DND-41 (cell line): ENCODE measurements around the gene ZAP70.

Experiments used
- ATAC-seq: fragments of 200-7000 bp; cut with Tn5 transposase; 3 replicates; pipeline ENCODE4 v1.9.1; 2021; ENCODE audit warnings: low read depth; ENCODE audit not compliant: insufficient read depth
- DNase-seq: peaks from one replicate; pipeline ENCODE4 v3.0.0-alpha.2; 2020
- H2AFZ ChIP-seq: 2 replicates; pipeline ENCODE4 v1.6.0; 2012; ENCODE audit warnings: low read depth, low read length
- H3K27ac ChIP-seq: 2 replicates; pipeline ENCODE4 v1.5.1; 2012; ENCODE audit warnings: low read length, inconsistent platforms
- H3K27me3 ChIP-seq: fragments of 200-600 bp; sonication (generic); 2 replicates; pipeline ENCODE4 v1.6.0; 2012; ENCODE audit warnings: low read length, mild to moderate bottlenecking, inconsistent platforms; ENCODE audit not compliant: insufficient read depth, poor library complexity
- H3K36me3 ChIP-seq: 2 replicates; pipeline ENCODE4 v1.5.1; 2012; ENCODE audit warnings: low read length, inconsistent platforms; ENCODE audit not compliant: insufficient read depth
- H3K4me1 ChIP-seq: 2 replicates; pipeline ENCODE4 v1.5.1; 2012; ENCODE audit warnings: mild to moderate bottlenecking, low read length; ENCODE audit not compliant: insufficient read depth
- H3K4me2 ChIP-seq: 2 replicates; pipeline ENCODE4 v1.6.0; 2012; ENCODE audit warnings: mild to moderate bottlenecking, moderate library complexity, low read length, inconsistent platforms; ENCODE audit not compliant: insufficient read depth
- H3K4me3 ChIP-seq, 2 experiments: fragments of 200-600 bp in 1 of 2; shearing (Covaris generic) in 1 of 2; 2 replicates each; pipeline ENCODE4 v1.5.1; 2012 to 2016; ENCODE audit warnings: inconsistent platforms in 2 of 2, low read length in 2 of 2, mild to moderate bottlenecking in 2 of 2, low read depth in 1 of 2, moderate library complexity in 1 of 2
- H3K79me2 ChIP-seq: 2 replicates; pipeline ENCODE4 v1.6.0; 2012; ENCODE audit warnings: low read length, inconsistent platforms; ENCODE audit not compliant: insufficient read depth
- H3K9ac ChIP-seq: 2 replicates; pipeline ENCODE4 v1.6.0; 2012; ENCODE audit warnings: low read depth, mild to moderate bottlenecking, inconsistent platforms, low read length, moderate library complexity
- H3K9me3 ChIP-seq: 2 replicates; pipeline ENCODE4 v1.5.1; 2012; ENCODE audit warnings: low read length, moderate library complexity, mild to moderate bottlenecking, inconsistent platforms; ENCODE audit not compliant: insufficient read depth, severe bottlenecking
- H4K20me1 ChIP-seq: 2 replicates; pipeline ENCODE4 v1.6.0; 2012; ENCODE audit warnings: low read length; ENCODE audit not compliant: insufficient read depth
- EZH2 ChIP-seq: IDR thresholded peaks from 3 replicates; pipeline ENCODE4 v1.6.1; 2012; ENCODE audit warnings: borderline replicate concordance, low read depth, mild to moderate bottlenecking, moderate library complexity, low read length, inconsistent platforms; ENCODE audit not compliant: severe bottlenecking
- TF ChIP-seq, protein P1 (sequence below): IDR thresholded peaks from 2 replicates; pipeline ENCODE4 v1.5.1; 2012; ENCODE audit warnings: borderline replicate concordance, low read length, moderate library complexity, mild to moderate bottlenecking; ENCODE audit not compliant: poor library complexity, severe bottlenecking; ENCODE audit errors: extremely low read depth

The ZAP70 gene

DNA sequence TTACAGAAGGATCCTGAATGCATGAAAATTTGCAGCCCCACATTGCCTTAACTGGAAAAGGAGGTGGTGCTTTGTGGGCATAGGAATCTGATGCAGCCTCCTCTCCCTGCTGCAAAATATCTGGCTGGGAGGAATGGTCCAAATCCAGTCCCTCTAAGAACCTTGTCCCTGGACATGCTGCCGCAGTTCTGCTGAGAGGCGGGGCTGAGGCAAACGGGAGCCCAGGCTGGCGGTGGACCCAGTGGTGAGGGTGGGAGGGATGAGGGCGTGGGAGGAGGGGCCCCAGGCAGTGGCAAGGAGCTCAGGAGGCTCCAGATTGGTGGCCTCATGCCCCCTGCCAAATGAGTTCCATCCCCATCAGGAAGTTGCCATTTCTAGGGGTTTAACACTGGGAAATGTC, 36.2 kb downstream of the ZAP70 start:
- H3K9me3 ChIP-seq, result no peaks in the 10 kb centered on the region
- ATAC-seq, result no peak
- DNase-seq, result no peak
- no peaks in the 10 kb centered on the region for H3K79me2 ChIP-seq
- H3K4me2 ChIP-seq, result no peak overlapping the region
- no peak overlapping the region for H3K4me3 ChIP-seq
- H3K27me3 ChIP-seq, result no peaks in the 10 kb centered on the region
- H3K4me1 ChIP-seq, result no peaks in the 10 kb centered on the region
- H4K20me1 ChIP-seq, result no peaks in the 10 kb centered on the region
- no peak overlapping the region for H3K9ac ChIP-seq
- peaks cover 1% of the 10 kb centered on the region; the same call in 1 of the 2 replicates for H3K36me3 ChIP-seq
- no peak overlapping the region for H2AFZ ChIP-seq
- TF ChIP-seq EZH2, result no peak
- TF ChIP-seq, protein P1, sequence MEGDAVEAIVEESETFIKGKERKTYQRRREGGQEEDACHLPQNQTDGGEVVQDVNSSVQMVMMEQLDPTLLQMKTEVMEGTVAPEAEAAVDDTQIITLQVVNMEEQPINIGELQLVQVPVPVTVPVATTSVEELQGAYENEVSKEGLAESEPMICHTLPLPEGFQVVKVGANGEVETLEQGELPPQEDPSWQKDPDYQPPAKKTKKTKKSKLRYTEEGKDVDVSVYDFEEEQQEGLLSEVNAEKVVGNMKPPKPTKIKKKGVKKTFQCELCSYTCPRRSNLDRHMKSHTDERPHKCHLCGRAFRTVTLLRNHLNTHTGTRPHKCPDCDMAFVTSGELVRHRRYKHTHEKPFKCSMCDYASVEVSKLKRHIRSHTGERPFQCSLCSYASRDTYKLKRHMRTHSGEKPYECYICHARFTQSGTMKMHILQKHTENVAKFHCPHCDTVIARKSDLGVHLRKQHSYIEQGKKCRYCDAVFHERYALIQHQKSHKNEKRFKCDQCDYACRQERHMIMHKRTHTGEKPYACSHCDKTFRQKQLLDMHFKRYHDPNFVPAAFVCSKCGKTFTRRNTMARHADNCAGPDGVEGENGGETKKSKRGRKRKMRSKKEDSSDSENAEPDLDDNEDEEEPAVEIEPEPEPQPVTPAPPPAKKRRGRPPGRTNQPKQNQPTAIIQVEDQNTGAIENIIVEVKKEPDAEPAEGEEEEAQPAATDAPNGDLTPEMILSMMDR, result no peak
- no peak overlapping the region for H3K27ac ChIP-seq

DNA sequence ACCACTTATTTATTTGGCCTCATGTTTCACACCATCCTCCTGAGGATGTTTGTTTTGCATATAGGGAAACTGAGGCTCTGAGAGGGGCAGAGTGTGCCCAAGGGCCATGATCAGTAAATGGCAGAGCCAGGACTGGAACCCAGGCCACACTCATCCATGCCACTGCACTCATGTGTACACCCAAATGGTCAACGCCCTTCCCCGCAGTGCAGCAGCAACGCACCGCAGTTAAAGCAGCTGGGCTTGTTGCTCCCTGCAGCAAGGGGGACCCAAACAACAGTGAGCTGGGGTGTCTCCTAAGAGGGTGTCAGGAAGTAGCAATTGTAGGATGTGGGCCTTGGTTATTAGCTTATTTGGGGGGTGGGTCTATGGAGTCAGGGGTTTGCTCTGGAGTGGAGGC, 36.6 kb downstream of the ZAP70 start:
- no peak overlapping the region for H3K9ac ChIP-seq
- TF ChIP-seq EZH2, result no peak
- TF ChIP-seq, protein P1, result peak; percentile 4
- no peaks in the 10 kb centered on the region for H3K9me3 ChIP-seq
- DNase-seq, result no peak
- ATAC-seq, result no peak
- no peaks in the 10 kb centered on the region for H3K79me2 ChIP-seq
- no peak overlapping the region for H3K4me2 ChIP-seq
- H4K20me1 ChIP-seq, result no peaks in the 10 kb centered on the region
- no peak overlapping the region for H3K4me3 ChIP-seq
- H3K27ac ChIP-seq, result no peak overlapping the region
- peaks cover 4% of the 10 kb centered on the region; the same call in 1 of the 2 replicates for H3K36me3 ChIP-seq
- no peak overlapping the region for H2AFZ ChIP-seq
- no peaks in the 10 kb centered on the region for H3K4me1 ChIP-seq
- no peaks in the 10 kb centered on the region for H3K27me3 ChIP-seq

DNA sequence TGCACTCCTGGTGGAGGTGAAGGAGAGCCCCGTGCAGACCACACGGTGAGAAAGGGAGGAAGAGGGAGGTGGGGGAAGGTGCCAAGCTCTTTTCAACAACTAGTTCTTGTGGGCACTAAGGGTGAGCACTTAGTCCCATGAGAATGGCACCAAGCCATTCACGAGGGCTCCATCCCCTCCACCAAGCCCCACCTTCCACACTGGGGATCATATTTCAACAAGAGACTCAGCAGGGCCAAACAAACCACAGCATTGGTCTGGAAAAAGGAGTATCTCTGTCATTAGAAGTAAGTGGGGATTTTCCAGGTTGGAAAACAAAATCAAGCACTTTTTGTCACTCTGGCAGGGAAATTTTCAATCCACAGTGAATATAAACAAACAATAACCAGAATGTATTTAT, 38.4 kb downstream of the ZAP70 start:
- TF ChIP-seq EZH2, result no peak
- TF ChIP-seq, protein P1, result no peak
- H3K27ac ChIP-seq, result no peak overlapping the region
- no peak overlapping the region for H2AFZ ChIP-seq
- DNase-seq, result no peak
- H3K4me1 ChIP-seq, result no peaks in the 10 kb centered on the region
- no peaks in the 10 kb centered on the region for H3K9me3 ChIP-seq
- no peaks in the 10 kb centered on the region for H3K27me3 ChIP-seq
- no peaks in the 10 kb centered on the region for H3K79me2 ChIP-seq
- H4K20me1 ChIP-seq, result no peaks in the 10 kb centered on the region
- no peak for ATAC-seq
- H3K4me2 ChIP-seq, result no peak overlapping the region
- H3K4me3 ChIP-seq, result no peak overlapping the region
- H3K36me3 ChIP-seq, result peaks cover 17% of the 10 kb centered on the region
- H3K9ac ChIP-seq, result no peak overlapping the region
